K562 (cell line): Measurements from ENCODE around the gene RCOR1. TPM values are rescaled to one million over a fixed set of nuclear protein-coding genes. Genes with fewer than 3 reads are reported as not detected.

Experiments
- ATAC-seq: fragments of 200-7000 bp; cut with Tn5 transposase; 3 replicates; pipeline ENCODE4 v1.9.1; 2020; ENCODE audit warnings: moderate library complexity
- BruUV-seq: library from RNA; stranded (reverse); fragments of 400-500 nt; replicated peaks from 2 replicates; lab custom pipeline; 2021; lab: Mats Ljungman, UMichigan
- CTCF ChIA-PET: fragments of 300-600 bp; formaldehyde crosslinking; extraction: SDS; loops from one replicate; lab custom pipeline; 2021; ENCODE audit warnings: low intra/inter-chr PET ratio; lab: Yijun Ruan, JAX
- POLR2A ChIA-PET: fragments of 300-600, 350-650 bp; sonication (Branson Sonifier 250); formaldehyde crosslinking; extraction: SDS; loops from one replicate; lab custom pipeline; 2021; ENCODE audit warnings: antibody characterized with exemption, inconsistent platforms; lab: Yijun Ruan, JAX
- DNase-seq, 4 experiments: peaks; one replicate each; pipeline versions ENCODE4 v3.0.0 to v3.0.0-alpha.2; 2011 to 2018; ENCODE audit warnings: low spot score in 3 of 4, mixed read lengths in 3 of 4; ENCODE audit errors: extremely low read depth in 1 of 4
- FAIRE-seq: peaks from 2 replicates; lab custom pipeline; 2011; peaks lifted over from hg19 to GRCh38; lab: Jason Lieb, UNC
- H2AFZ ChIP-seq: 2 replicates; pipeline ENCODE4 v1.6.0; 2011; ENCODE audit warnings: low read depth, low read length, control low read depth, inconsistent platforms
- H3K27ac ChIP-seq: fragments of 200-600 bp; 3 replicates; pipeline ENCODE4 v1.8.0; 2011; ENCODE audit warnings: low read depth, mild to moderate bottlenecking, control low read depth, inconsistent platforms, low read length, moderate library complexity, mixed read lengths; ENCODE audit errors: extremely low read depth
- H3K27me3 ChIP-seq, 2 experiments: fragments of 300-600 bp in 1 of 2; 2 replicates in 1 of 2; 3 replicates in 1 of 2; pipeline versions ENCODE4 v1.6.0 to v1.8.0; 2011; ENCODE audit warnings: inconsistent platforms in 2 of 2, low read length in 2 of 2, mild to moderate bottlenecking in 1 of 2, mixed read lengths in 1 of 2, moderate library complexity in 1 of 2; ENCODE audit not compliant: control insufficient read depth in 2 of 2, insufficient read depth in 2 of 2
- H3K36me3 ChIP-seq: fragments of 300-600 bp; 3 replicates; pipeline ENCODE4 v1.8.0; 2011; ENCODE audit warnings: mild to moderate bottlenecking, low read length, inconsistent platforms; ENCODE audit not compliant: control insufficient read depth, insufficient read depth
- H3K4me1 ChIP-seq, 2 experiments: fragments of 200-600 bp in 1 of 2; replicated peaks in 1 of 2; 2 replicates in 1 of 2; 3 replicates in 1 of 2; pipeline versions ENCODE4 v1.5.1 to v1.8.0; 2011; ENCODE audit warnings: inconsistent platforms in 2 of 2, low read length in 2 of 2, mild to moderate bottlenecking in 1 of 2, mixed read lengths in 1 of 2, moderate library complexity in 1 of 2; ENCODE audit not compliant: control insufficient read depth in 2 of 2, insufficient read depth in 2 of 2
- H3K4me2 ChIP-seq: 2 replicates; pipeline ENCODE4 v1.6.1; 2011; ENCODE audit warnings: low read length, control low read depth, inconsistent platforms, mixed read lengths; ENCODE audit not compliant: insufficient read depth
- H3K4me3 ChIP-seq: fragments of 200-600 bp; sonication (generic), shearing (Covaris generic); 2 replicates; pipeline ENCODE4 v1.5.1; 2016; ENCODE audit warnings: control low read depth, inconsistent platforms
- H3K79me2 ChIP-seq: fragments of 200-600 bp; 3 replicates; pipeline ENCODE4 v1.8.0; 2011; ENCODE audit warnings: low read length, inconsistent platforms; ENCODE audit not compliant: control insufficient read depth, insufficient read depth
- H3K9ac ChIP-seq, 2 experiments: 2 replicates each; pipeline versions ENCODE4 v1.6.0 to v1.6.1; 2011; ENCODE audit warnings: low read depth in 2 of 2, low read length in 2 of 2, control low read depth in 1 of 2, inconsistent platforms in 1 of 2, mild to moderate bottlenecking in 1 of 2, mixed read lengths in 1 of 2; ENCODE audit not compliant: insufficient read depth in 1 of 2
- H3K9me1 ChIP-seq: one replicate; pipeline ENCODE4 v1.6.0; 2011; ENCODE audit warnings: inconsistent platforms, mild to moderate bottlenecking, low read length, moderate library complexity; ENCODE audit not compliant: control insufficient read depth, insufficient read depth
- H3K9me3 ChIP-seq: replicated peaks from 2 replicates; pipeline ENCODE4 v1.5.1; 2011; ENCODE audit warnings: low read depth, low read length, inconsistent platforms; ENCODE audit not compliant: control insufficient read depth, insufficient read depth
- H4K20me1 ChIP-seq: replicated peaks from 2 replicates; pipeline ENCODE4 v1.6.1; 2011; ENCODE audit warnings: low read length, inconsistent platforms, mixed read lengths; ENCODE audit not compliant: control insufficient read depth, insufficient read depth
- BRF1 ChIP-seq: IDR thresholded peaks from 3 replicates; pipeline ENCODE4 v1.6.1; 2011; ENCODE audit warnings: borderline replicate concordance, mild to moderate bottlenecking; ENCODE audit not compliant: insufficient read length; ENCODE audit errors: extremely low read depth
- CHD2 ChIP-seq: IDR thresholded peaks from 2 replicates; pipeline ENCODE4 v1.6.1; 2011; ENCODE audit warnings: low read depth, low read length
- GABPA ChIP-seq: fragments of 200-800 bp; sonication (Bioruptor generic); conservative IDR thresholded peaks from 2 replicates; pipeline ENCODE4 v1.6.1; 2016; ENCODE audit warnings: low read depth, missing genetic modification characterization, missing compliant biosample characterization
- HDAC3 ChIP-seq: fragments of 450-650 bp; IDR thresholded peaks from 2 replicates; pipeline ENCODE4 v1.6.1; 2018; ENCODE audit warnings: borderline replicate concordance, mild to moderate bottlenecking, moderate library complexity; ENCODE audit not compliant: partially characterized antibody
- NR2F6 ChIP-seq: fragments of 450-650 bp; formaldehyde crosslinking; IDR thresholded peaks from 2 replicates; pipeline ENCODE4 v1.4.0; 2020; ENCODE audit warnings: mild to moderate bottlenecking
- PHF21A ChIP-seq: fragments of 450-650 bp; IDR thresholded peaks from 2 replicates; pipeline ENCODE4 v1.6.1; 2017; ENCODE audit warnings: low read depth, borderline replicate concordance
- RNF219 ChIP-seq: fragments of 250-450 bp; sonication (Bioruptor Pico); IDR thresholded peaks from 2 replicates; pipeline ENCODE4 v1.5.0; 2022; ENCODE audit warnings: mild to moderate bottlenecking
- ZNF76 ChIP-seq: fragments of 250-450 bp; sonication (Bioruptor Pico); IDR thresholded peaks from 2 replicates; pipeline ENCODE4 v1.4.0; 2020; ENCODE audit warnings: mild to moderate bottlenecking, moderate library complexity, borderline replicate concordance
- WGBS: fragments of 100-300 bp; shearing (Covaris generic); methylation state at CpG from one replicate; pipeline ENCODE4 v1.1.6; 2016; ENCODE audit warnings: low coverage, mixed read lengths; ENCODE audit not compliant: insufficient coverage; ENCODE audit errors: missing lambda C conversion rate; 5-methylcytosine and 5-hydroxymethylcytosine counted together
- in situ Hi-C: fragments of 300-500 bp; cut with MboI; formaldehyde crosslinking; loops from 4 replicates; pipeline ENCODE4 v1.15.0; 2018; ENCODE audit warnings: inconsistent platforms, mixed read lengths
- intact Hi-C: fragments of 100-400 bp; cut with micrococcal nuclease; formaldehyde crosslinking; loops from 2 replicates; pipeline ENCODE4 v1.14.2; 2022
- polyA plus RNA-seq, 8 experiments: library from polyadenylated mRNA; depleted of rRNA in 4 of 8; stranded (reverse) in 5 of 8; unstranded in 3 of 8; fragments of >200 nt; fragmentation: Nextera tagmentation in 2 of 8; fragmentation: Illumina TruSeq in 1 of 8; extraction: Ambion mirVana in 2 of 8; extraction: Trizol in 1 of 8; gene quantifications; 2 replicates each; pipeline versions ENCODE4 v1.2.1 to v1.2.3, GENCODE V29; 2011 to 2014; ENCODE audit warnings: inconsistent platforms in 1 of 8, missing spikeins in 1 of 8
- total RNA-seq, 7 experiments: library from RNA; depleted of rRNA in 6 of 7; stranded (reverse); fragments of >200 nt in 6 of 7; fragmentation: Illumina TruSeq in 2 of 7; extraction: Trizol in 2 of 7; gene quantifications; 2 replicates each; pipeline versions ENCODE4 v1.2.1 to v1.2.3, GENCODE V29; 2011 to 2021; ENCODE audit warnings: low replicate concordance in 1 of 7

RCOR1 gene
- total and polyA plus RNA-seq, 9 of the 15 experiments (the other 6 are each of a cell fraction or from before 2014, with no cell fraction given): 8.5 to 47.9 (median 20.9) TPM

- Histone ChIP-seq H3K4me1 (peaks cover 9 to 25% of the 10 kb centered on the region in 2 experiments; a peak in 4 of 5 replicates), H3K27me3 (no peaks in the 10 kb centered on the region), H3K79me2 (no peaks in the 10 kb centered on the region), H3K36me3 (no peaks in the 10 kb centered on the region), H3K27ac (no peak overlapping the region), H3K9me3 (no peaks in the 10 kb centered on the region), H3K9me1 (no peaks in the 10 kb centered on the region), H3K9ac (0 out of 4 replicates have a peak overlapping the region, but pooled peaks of 1 of the 2 experiments have one; percentile 52), H4K20me1 (no peaks in the 10 kb centered on the region), H3K4me2 (no peak overlapping the region), H2AFZ (no peak overlapping the region), H3K4me3 (no peak overlapping the region)
- DNase-seq (no peak), FAIRE-seq (no peak), ATAC-seq (no peak)
- no TSS peak for BruUV-seq
- intact Hi-C loops (no loop called here), in situ Hi-C loops (no loop called here)
- CTCF ChIA-PET: no interaction called here
- POLR2A ChIA-PET: interaction anchor here (0.7 kb wide), 1 partner anchor 27 kb away, joined by 3 read pairs; no protein-coding TSS in a partner anchor
- 69% methylated on average over 2 of the region's 4 CpGs for WGBS
- no peak for TF ChIP-seq HDAC3
- TF ChIP-seq PHF21A: no peak
- TF ChIP-seq BRF1: no peak
- TF ChIP-seq ZNF76 (CRISPR knock-in tag): no peak
- no peak for TF ChIP-seq NR2F6 (CRISPR knock-in tag)
- TF ChIP-seq GABPA (tag): no peak
- no peak for TF ChIP-seq RNF219 (CRISPR knock-in tag)
- TF ChIP-seq CHD2: no peak
Measured at GRCh38 chr14:102769049-102769327, 176.5 kb downstream of the RCOR1 start.
